HepG2 (cell line): ENCODE measurements around the gene DPAGT1. TPM values are rescaled to one million over a fixed set of nuclear protein-coding genes. Genes with fewer than 3 reads are reported as not detected.
A peak's percentile ranks its signal among the peaks of the same experiment; 100 is the strongest.

Experiments
- ARID4A ChIP-seq: sonication (generic); formaldehyde crosslinking; IDR thresholded peaks from 2 replicates; pipeline ENCODE4 v1.5.0; 2020; ENCODE audit warnings: mild to moderate bottlenecking, missing genetic modification reagents, borderline replicate concordance
- GABPA ChIP-seq, 2 experiments: IDR thresholded peaks; 2 replicates each; pipeline ENCODE4 v1.6.1; 2011 to 2016; ENCODE audit warnings: low read depth in 2 of 2, low read length in 1 of 2, missing biosample characterization in 1 of 2, missing genetic modification characterization in 1 of 2
- RARA ChIP-seq: IDR thresholded peaks from 2 replicates; pipeline ENCODE4 v1.6.1; 2016; ENCODE audit warnings: missing genetic modification reagents, missing compliant biosample characterization
- TFDP1 ChIP-seq: IDR thresholded peaks from 2 replicates; pipeline ENCODE4 v1.6.1; 2016; ENCODE audit warnings: missing compliant biosample characterization, missing genetic modification reagents, borderline replicate concordance
- TGIF2 ChIP-seq: IDR thresholded peaks from 2 replicates; pipeline ENCODE4 v1.6.1; 2016; ENCODE audit warnings: control low read depth, missing compliant biosample characterization
- TMF1 ChIP-seq: sonication (generic); formaldehyde crosslinking; IDR thresholded peaks from 2 replicates; pipeline ENCODE4 v1.8.1; 2022; ENCODE audit warnings: low read depth, missing genetic modification reagents
- ZC3H13 ChIP-seq: sonication (generic); formaldehyde crosslinking; IDR thresholded peaks from 2 replicates; pipeline ENCODE4 v1.8.1; 2023; ENCODE audit warnings: mild to moderate bottlenecking, missing genetic modification reagents, moderate library complexity
- ZNF232 ChIP-seq: sonication (generic); formaldehyde crosslinking; IDR thresholded peaks from 2 replicates; pipeline ENCODE4 v1.4.0; 2020; ENCODE audit warnings: missing genetic modification reagents, borderline replicate concordance
- ZNF878 ChIP-seq: sonication (generic); formaldehyde crosslinking; IDR thresholded peaks from 2 replicates; pipeline ENCODE4 v1.8.1; 2023; ENCODE audit warnings: mild to moderate bottlenecking, missing genetic modification reagents, moderate library complexity
- ZSCAN29 ChIP-seq: sonication (generic); formaldehyde crosslinking; conservative IDR thresholded peaks from 2 replicates; pipeline ENCODE4 v1.4.0; 2020; ENCODE audit warnings: mild to moderate bottlenecking, missing genetic modification reagents
- polyA plus RNA-seq, 8 experiments: library from polyadenylated mRNA; depleted of rRNA in 3 of 8; stranded (reverse) in 7 of 8; unstranded in 1 of 8; fragments of >200 nt; fragmentation: Illumina TruSeq in 4 of 8; extraction: Trizol in 4 of 8; gene quantifications; 2 replicates each; pipeline versions ENCODE4 v1.2.1 to v1.2.3, GENCODE V29; 2011 to 2016; ENCODE audit warnings: low read depth in 4 of 8, missing spikeins in 1 of 8, mixed read lengths in 1 of 8; ENCODE audit not compliant: insufficient read depth in 1 of 8
- total RNA-seq, 5 experiments: library from RNA; depleted of rRNA; stranded (reverse); fragments of >200 nt; fragmentation: Illumina TruSeq; extraction: Trizol; gene quantifications; 2 replicates each; pipeline ENCODE4 v1.2.3, GENCODE V29; 2016; ENCODE audit warnings: low read depth in 1 of 5
- TF ChIP-seq, protein P1 (sequence below): sonication (generic); formaldehyde crosslinking; IDR thresholded peaks from 2 replicates; pipeline ENCODE4 v1.5.1; 2020; ENCODE audit warnings: missing genetic modification reagents, mild to moderate bottlenecking, borderline replicate concordance
- TF ChIP-seq, protein P2 (sequence below): sonication (generic); formaldehyde crosslinking; IDR thresholded peaks from 2 replicates; pipeline ENCODE4 v1.8.0; 2022; ENCODE audit warnings: low read depth, missing genetic modification reagents

DPAGT1 gene
- total and polyA plus RNA-seq, 2 of the 13 experiments (the other 11 are each of a cell fraction or from before 2014, with no cell fraction given), result 37.6 to 70.7 TPM

DNA sequence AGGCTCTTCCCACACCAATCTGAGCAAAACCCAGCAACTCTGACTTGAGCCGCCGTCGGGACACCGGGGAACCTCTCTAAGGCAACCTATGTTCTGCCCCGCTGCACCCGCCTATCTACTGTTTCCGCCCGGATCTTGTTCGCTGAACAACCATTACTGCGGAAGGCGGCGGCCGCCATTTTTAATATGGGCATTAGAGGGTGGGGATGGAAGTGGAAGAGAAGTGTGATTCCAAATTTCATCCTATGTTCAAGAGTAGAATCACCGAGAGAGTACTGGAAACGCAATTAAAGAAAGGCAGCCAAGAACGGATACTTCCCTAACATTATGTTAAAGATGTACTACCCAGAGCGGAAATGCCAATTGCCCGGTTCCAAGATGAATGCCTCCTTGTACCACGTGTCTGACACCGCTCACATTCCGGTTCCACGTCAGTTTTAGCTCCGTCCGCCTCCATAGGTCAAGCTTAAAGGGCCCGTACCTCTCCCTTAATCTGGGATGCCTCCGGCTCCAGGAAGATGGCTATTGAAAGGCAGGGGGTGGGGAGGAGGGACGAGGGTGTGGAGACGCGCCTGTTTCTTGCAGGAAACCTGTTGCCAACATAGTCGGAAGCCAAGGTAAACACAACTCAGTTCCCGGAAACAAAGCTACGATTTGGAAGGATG lies at the start of gene DPAGT1 (continued):
- TF ChIP-seq ARID4A (peak; percentile 92), TFDP1 (CRISPR knock-in tag) (peak; percentile 23; the same call in 1 of the 2 replicates), TMF1 (CRISPR knock-in tag) (peak; percentile 49; the same call in 1 of the 2 replicates), ZSCAN29 (CRISPR knock-in tag) (peak; percentile 17; the same call in 1 of the 2 replicates), ZNF232 (0 out of 2 replicates have a peak, but pooled peaks have one; percentile 1), TGIF2 (peak; percentile 47; the same call in 1 of the 2 replicates), ZNF878 (CRISPR knock-in tag) (no peak), RARA (no peak), GABPA (IDR thresholded peaks at IDR 0.05; ENCODE audit: low read depth, low read length) (peak; percentile 59), GABPA (CRISPR knock-in tag; IDR thresholded peaks at IDR 0.05; ENCODE audit: low read depth) (peak; percentile 93), ZC3H13 (0 out of 2 replicates have a peak, but pooled peaks have one; percentile 0)
- TF ChIP-seq, protein P1, sequence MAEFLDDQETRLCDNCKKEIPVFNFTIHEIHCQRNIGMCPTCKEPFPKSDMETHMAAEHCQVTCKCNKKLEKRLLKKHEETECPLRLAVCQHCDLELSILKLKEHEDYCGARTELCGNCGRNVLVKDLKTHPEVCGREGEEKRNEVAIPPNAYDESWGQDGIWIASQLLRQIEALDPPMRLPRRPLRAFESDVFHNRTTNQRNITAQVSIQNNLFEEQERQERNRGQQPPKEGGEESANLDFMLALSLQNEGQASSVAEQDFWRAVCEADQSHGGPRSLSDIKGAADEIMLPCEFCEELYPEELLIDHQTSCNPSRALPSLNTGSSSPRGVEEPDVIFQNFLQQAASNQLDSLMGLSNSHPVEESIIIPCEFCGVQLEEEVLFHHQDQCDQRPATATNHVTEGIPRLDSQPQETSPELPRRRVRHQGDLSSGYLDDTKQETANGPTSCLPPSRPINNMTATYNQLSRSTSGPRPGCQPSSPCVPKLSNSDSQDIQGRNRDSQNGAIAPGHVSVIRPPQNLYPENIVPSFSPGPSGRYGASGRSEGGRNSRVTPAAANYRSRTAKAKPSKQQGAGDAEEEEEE (CRISPR knock-in tag), result no peak
- TF ChIP-seq, protein P2, sequence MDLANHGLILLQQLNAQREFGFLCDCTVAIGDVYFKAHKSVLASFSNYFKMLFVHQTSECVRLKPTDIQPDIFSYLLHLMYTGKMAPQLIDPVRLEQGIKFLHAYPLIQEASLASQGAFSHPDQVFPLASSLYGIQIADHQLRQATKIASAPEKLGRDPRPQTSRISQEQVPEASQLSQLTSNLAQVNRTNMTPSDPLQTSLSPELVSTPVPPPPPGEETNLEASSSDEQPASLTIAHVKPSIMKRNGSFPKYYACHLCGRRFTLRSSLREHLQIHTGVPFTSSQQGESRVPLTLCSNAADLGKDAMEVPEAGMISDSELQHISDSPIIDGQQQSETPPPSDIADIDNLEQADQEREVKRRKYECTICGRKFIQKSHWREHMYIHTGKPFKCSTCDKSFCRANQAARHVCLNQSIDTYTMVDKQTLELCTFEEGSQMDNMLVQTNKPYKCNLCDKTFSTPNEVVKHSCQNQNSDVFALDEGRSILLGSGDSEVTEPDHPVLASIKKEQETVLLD (CRISPR knock-in tag), result no peak
